CD4-positive, alpha-beta T cell treated with Interleukin-17A for 4 hours (primary cell): ENCODE measurements around the gene ESR2.
"Not testable (repeated sequence)": the region's sequence is repeated elsewhere in the genome, so short reads cannot be mapped to it uniquely, and the experiment has no call there.

ENCODE experiments used
- DNase-seq: peaks from one replicate; pipeline ENCODE4 v3.0.0-alpha.2; 2020; ENCODE audit warnings: mixed read lengths

The ESR2 gene

DNA sequence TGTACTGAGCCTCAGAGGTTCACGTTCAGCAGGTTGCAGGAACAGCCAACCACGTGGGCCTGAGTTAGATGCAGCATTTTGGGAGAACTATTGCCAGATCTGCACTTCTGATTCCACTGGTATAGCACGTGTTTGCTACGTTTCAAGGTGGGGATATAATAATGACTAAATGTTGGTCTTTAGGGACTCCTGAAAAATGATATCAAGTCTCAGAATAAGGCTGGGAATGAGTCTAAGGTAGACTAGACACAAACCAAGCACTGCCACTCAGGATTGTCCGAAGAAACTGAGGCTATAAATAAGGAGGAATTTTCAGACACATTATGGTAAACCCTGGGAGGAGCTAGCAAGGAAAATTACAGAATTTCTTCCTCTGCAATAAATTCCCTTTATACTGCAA, 98.1 kb downstream of the ESR2 start:
- no peak for DNase-seq

DNA sequence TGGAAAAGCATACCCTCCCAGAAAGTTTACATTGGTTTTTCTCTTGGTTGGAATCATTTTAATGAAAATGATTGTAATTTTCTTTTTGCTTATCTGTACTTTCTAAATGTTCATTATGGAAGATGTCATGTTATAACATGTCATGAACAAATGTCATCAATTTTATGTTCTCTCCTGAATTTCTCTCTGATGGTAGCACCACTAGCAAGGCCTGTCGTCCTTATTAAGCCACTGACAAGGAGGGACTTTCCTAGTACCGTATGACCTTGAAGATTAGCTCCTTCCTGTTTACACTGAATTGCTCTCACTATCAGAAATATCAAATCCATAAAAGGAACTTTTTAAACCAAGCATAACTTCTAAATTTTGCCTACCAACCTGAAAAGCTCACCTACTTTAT, 99.0 kb downstream of the ESR2 start:
- DNase-seq, result no peak

DNA sequence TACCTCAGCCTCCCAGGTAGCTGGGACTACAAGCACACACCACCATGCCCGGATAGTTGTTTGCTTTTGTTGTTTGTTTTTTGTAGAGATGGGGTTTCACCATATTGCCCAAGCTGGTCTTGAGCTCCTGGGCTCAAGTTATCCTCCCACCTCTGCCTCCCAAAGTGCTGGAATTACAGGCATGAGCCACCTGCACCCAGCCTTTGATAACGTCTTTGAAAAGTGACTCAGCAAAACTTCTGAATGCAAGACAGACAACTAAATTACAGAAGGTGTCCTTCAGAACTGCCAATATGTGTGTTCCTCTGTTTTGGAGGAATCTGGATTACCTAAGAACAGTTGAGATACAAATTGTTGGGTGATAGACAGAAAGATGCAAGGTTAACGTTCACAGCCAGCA, 99.8 kb downstream of the ESR2 start:
- no peak for DNase-seq

DNA sequence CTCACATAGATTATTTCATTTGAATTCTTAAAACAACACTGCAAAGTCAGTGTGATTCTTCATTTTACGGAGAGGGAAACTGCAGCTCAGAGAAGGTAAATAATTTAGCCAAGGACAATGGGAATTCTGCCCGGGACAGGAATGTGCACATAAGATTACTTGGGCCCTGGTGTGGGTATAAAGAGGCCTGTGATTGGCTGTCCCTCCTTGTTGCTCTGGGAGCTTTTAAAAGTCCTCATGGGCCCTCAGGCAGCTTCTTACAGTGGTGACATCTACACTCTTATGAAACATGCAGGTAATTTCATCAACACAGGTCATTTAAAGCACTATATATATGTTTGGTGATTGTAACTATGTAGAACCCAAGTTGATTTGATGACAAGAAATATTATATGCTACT, 100.3 kb downstream of the ESR2 start:
- no peak for DNase-seq

DNA sequence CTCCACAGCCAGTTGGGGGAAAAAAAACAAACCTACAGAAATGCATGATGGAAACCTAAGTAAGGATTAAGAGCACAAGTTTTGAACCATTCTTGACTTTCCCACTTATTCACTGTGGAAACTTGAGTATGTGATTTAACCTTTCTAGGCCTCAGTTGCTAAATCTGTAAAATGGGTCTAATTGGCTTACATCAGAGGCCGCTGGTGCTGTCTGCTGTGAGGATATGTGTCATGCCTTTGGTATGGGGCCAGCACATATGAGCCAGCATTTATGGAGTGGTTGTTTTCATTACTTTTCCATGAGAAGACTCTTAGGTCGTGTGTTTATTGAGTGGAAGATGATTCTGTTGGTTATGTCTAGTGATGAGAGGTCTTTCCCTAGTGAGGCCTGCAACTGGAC, 102.4 kb downstream of the ESR2 start:
- no peak for DNase-seq

DNA sequence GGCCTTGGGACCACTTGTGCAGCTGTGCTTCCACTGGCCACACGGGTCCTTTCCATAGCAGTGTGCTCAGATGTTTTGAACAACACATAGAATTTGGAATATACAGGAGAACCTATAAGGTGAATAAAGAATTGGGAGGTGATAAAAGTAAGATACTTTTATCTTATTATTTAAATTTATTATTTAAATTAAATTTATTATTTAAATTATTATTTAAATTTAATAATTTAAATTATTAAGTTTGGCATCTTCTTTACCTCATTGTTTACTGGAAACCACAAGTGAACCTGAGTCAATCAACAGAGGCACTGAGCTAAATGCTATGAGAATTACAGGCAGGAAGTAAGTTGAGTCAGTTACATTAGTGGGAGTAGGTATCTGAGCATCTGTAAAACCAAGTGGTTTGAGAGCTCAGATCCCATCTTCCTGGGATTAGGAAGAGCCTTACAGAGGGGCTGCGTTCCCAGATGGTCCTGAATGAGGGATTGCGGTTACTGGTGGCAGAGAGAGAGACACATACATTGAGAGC, 103.1 kb downstream of the ESR2 start:
- no peak for DNase-seq

DNA sequence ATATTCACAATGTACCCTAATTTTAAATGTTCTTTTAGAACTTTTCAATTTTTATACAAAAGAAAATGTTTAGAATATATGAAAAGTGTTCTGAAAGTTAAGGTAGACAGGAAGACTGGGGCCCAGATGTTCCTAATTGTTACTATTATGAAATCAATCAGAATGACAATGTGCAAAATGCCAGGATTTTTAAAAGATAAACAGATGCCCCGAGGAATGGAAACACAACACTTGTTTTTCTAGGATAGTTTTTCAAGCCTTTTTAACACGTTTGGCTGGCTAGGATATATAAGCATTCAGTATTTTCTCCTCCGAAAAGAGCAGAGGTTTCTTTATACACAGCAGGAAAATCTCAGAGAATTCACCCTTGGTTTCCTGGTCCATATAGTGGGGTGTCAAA, 106.8 kb downstream of the ESR2 start:
- no peak for DNase-seq

DNA sequence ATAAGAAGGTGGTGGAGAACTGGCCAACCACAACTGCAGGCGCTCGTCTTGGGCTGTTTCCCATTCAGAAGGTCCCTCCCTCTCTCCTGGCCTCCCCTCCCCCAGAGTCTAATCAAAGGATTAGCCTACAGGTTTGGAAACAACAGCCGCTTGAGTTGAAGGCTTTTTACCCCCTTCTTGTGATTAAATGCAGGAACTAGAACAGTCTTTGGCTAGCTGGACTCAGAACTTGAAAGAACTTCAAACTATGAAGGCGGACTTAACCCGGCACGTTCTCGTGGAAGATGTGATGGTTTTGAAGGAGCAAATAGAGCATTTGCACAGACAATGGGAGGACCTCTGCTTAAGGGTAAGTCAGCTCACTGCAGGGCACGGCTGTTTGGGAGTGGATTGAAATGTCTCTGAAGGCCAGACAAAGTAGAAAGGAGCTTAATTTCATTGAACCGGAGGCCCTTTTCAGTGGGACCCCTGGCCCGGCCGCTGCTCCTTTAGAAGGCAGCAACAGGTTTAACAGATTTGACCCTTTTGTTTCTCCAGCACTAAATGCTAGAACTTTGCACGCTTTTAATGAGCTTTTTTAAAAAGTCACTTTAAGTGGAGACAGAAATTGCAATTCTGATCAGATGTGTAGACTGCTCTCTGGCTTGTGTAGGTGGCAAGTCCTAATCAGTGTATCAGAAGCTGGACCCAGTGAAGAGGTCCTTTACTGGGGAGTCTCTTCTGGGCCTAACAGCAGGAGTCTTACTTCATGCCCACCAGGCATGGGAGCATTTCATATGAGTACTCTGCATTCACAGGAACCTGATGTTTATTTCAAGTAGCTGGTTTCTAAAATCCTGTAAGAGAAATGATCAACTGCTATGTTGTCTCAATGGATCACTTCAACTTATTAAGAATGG, 107.7 kb downstream of the ESR2 start:
- no peak for DNase-seq

DNA sequence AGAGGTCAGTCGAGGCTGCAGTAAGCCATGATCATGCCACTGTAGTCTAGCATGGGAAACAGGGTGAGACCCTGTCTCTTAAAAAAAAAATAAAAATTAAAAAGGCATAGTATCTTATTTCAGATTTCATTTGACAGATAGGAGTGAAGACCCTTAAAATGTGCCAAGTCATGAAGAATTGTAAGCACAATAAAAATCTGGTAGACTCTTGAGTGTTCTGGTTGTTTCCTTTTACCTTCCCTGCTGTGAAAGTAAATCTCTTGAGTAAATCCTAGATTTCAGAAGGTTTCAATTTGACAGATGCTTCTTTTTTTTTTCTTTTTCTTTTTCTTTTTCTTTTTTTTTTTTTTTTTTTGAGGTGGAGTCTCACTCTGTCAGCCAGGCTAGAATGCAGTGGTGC, 109.0 kb downstream of the ESR2 start:
- no peak for DNase-seq

DNA sequence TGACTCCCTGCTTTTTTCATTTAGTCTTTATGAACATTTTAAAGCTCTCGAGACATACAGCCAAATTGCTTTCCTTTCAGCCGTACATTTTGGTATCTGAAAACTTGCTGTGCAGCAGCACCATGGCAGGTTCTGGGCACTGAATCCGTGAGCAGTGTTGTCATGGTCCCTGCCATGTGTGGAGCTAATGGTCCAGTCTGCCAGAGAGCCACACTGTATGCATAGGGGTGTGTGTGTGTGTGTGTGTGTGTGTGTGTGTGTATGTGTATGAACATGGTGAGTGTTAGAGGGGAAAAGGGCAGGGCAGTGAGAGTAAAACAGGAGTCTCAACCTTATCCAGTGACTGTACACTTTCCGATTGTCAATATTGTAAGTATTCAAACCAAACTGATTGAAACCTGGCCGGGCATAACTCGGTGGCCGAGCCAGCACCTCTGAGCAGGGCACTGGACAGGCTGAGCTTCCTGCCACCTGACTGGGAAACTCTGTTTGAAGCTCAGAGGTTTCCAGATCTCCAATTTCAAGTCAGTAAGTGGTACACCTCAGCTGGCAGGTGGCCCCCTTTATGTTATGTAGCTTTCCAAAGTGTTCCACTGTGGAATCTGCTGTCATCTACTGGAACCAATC, 110.0 kb downstream of the ESR2 start:
- DNase-seq, result no peak

DNA sequence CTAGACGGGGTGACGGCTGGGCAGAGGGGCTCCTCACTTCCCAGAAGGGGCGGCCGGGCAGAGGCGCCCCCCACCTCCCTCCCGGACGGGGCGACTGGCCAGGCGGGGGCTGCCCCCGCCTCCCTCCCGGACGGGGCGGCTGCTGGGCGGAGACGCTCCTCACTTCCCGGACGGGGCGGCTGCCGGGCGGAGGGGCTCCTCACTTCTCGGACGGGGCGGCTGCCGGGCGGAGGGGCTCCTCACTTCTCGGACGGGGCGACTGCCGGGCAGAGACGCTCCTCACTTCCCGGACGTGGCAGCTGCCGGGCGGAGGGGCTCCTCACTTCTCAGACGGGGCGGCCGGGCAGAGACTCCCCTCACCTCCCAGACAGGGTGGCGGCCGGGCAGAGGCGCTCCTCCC, 111.3 kb downstream of the ESR2 start:
- DNase-seq, result not testable (repeated sequence)

DNA sequence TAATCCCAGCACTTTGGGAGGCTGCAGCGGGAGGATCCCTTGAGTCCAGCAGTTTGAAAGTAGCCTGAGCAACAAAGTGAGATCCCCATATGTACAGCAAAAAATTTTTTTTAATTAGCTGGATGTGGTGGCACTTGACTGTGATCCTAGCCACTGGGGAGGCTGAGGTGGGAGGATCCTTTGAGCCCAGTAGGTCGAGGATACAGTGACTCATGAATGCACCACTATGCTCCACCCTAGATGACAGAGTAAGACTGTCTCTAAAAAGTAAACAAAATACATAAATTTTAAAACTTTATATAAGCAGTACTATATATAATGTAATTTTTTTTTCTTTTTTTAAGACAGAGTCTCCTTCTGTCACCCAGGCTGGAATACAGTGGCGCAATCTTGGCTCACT, 115.4 kb downstream of the ESR2 start:
- peak; percentile 7 for DNase-seq

DNA sequence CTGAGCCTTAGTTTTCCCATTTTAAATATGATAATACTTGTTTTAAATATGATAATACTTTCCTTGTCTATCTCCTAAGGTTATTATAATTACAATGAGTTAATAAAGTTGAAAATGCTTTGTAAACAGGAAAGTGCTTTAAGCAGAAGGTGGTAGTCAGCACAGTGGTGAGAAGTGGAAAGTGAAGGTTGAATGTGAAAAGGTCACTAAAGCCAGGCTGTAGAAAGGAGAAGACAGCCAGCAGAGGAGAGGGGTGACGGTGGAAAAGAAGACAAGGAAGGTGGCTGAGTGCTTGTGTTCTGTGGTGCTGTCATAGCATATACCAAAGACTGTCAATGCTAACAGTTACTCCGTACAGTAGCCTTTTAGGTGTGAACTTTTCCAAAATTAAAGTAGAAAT, 117.8 kb downstream of the ESR2 start:
- DNase-seq, result no peak

DNA sequence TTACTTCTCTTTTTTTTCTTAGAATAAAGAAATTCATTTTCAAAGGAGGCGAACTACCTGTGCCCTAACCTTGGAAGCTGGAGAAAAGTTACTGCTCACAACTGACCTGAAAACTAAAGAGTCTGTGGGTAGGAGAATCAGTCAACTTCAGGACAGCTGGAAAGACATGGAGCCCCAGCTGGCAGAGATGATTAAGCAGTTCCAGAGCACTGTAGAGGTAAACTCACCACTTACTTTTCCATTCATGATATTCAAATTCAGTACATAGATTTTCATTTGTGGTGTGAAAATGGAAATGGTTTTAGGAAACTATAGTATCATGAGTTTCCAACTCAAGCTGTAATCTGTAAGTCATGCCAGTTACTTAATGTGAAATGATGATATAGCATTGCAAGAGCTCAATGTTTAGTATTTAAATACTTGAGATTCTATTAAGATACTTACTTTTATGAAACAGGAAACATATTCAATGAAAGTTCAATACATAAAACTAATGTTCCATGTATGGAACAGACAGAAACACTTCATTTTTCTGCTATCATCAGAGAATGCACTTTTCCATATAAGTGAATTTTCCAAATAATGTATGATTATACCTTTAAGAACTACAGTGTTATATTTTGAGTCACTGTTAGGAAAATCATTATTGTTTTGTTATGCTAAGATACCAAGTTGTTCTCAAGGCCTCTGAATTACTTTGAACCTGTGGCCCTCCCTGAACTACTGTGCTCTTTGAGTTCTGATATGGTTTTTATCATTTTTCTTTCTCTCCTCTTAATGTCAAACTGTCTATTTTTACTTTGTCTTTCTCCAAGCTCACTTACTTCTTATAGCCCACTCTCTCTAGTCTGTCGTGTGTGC, 119.0 kb downstream of the ESR2 start:
- DNase-seq, result no peak

DNA sequence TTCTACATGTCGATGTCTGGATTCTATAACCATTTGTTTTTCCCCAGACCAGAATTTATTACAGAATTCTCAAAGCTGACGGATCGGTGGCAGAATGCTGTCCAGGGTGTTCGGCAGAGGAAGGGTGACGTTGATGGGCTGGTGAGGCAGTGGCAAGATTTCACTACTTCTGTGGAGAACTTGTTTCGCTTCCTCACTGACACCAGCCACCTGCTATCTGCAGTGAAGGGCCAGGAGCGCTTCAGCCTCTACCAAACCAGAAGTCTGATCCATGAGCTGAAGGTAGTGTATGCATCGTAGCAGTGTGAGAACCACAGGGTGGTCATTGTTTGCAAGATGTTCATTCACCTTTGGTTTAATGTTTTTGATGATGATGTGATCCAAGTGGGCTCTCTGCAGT, 124.0 kb downstream of the ESR2 start:
- DNase-seq, result no peak

DNA sequence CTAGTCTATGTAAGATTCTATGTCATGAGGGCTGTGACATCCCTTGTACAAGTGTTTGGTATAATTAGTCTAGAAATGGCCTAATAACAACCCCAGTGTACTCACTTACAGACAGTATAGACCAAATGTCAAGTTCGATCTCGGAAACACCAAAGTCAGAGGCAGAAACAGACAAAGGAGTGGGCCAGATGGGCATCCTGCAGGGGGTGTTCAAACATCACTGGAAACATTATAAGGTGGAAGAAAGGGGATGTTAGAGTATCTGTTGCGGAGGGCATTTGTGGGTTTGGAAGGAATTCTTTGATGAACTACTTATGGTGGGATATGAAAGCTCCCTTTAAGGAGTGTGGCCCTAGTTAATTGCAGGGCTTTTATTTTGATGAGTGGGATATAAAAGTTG, 134.6 kb downstream of the ESR2 start:
- DNase-seq, result no peak

DNA sequence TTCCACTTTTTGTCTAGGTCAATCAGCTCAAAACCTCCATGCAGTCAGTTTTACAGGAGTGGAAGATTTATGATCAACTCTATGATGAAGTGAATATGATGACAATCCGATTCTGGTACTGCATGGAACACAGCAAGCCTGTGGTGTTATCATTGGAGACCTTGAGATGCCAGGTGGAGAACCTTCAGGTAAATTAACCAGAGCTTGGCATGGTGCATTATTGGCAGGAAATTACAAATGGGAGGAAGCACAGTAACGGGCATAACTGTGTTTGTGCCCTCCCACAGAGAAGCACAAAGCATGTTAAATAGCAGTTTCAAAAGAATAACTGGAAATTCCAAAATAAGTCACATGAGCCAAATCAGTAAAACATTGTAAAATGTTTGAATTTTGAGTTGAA, 135.6 kb downstream of the ESR2 start:
- DNase-seq, result no peak

DNA sequence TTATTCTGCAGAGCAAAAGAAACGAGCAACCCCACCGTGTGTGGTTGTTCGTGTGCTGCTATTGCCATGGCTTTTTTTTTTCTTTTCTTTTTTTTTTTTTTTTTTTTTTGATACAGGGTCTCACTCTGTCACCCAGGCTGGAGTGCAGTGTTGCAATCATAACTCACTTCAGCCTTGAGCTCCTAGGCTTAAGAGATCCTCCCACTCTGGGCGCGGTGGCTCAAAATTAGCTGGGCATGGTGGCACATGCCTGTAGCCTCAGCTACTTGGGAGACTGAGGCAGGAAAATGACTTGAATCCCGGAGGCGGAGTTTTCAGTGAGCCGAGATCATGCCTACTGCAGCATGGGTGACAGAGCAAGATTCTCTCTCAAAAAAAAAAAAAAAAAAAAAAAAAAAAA, 144.2 kb downstream of the ESR2 start:
- DNase-seq, result no peak

DNA sequence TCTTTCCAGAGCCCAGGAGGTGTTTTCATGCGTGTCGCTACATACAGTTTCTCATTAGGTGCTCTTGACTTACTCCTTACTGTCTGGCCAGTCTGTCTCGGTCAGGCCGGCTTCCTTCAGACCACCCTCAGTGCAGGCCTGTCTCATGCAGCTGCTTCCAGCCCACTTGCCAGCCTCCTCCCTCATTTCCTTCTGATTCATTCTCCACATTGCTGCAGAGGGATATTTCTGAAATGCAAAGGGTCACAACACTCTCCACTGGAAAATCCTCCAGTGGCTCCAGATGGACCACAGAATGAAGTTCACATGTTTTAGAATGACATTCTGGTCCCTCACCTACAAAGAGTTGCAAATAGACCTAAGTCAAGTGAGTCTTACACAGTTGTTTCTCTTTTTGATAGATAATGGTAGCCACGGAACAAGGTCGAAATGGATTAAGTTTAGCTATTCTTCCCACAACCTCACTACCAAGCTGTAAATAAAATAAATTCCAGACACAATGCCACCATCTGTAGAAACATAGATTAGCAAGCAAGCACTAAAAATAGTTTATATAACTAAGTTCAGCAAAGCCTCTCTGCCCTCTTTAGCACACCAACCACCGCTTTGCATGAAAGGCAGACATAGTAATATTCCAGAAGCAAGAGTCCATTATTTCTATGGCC, 146.9 kb downstream of the ESR2 start:
- DNase-seq, result no peak

DNA sequence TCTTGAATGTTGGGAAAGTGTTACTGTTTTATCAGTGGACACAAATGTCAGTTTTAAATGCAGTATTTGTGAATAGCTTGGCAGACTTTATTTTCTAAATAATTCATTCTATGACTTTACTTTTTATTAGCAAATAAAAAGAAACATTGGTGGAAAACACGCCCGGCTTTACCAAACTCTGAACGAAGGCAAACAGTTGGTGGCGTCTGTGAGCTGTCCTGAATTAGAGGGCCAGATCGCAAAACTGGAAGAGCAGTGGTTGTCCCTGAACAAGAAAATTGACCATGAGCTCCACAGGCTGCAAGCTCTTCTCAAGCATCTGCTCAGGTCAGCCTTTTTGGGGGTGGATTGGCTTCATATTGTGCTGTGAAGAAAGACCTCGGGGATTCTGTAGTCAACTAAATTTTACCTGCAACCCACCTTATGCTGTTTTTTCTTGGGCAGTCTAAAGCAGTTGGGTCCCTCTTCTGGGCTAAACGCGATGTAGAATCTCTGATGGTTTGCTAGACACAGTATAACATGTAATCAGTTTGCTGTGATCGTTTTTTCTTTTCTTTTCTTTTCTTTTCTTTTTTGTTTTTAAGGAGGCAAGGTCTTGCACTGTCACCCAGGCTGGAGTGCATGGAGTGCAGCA, 156.4 kb downstream of the ESR2 start:
- DNase-seq, result no peak

DNA sequence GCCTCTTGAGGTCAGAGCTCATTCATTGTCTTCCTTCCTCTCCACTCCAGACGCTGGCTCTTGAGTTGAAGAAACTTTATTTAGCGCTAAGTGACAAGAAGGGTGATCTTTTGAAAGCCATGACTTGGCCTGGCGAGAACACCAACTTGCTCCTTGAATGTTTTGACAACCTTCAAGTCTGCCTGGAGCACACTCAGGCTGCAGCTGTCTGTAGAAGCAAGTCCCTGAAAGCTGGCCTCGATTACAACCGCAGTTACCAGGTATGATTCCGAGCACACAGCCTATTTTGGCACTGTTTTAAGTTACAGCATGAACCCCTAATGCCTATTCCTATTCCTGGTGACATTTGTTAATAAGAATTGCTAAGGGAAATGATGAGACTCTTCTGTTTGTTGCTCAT, 167.6 kb downstream of the ESR2 start:
- no peak for DNase-seq

DNA sequence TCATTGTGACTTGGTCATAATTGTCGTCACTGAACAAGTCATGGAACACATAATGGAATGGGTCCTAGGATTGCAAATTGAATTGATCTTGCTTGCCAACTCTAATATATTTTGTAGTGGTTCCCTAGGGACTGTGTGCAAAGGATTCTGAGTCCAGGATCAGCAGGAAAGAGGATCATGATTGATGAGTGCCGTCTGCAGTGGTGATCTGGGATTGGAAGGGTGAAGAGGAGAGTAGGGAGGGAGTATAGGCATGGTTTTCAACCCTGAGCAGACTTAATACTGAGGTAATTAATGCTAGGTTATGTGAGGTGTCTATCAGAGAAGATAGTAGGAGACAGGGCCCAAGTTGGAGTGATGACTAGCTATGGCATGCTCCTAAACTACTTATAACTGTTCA, 168.9 kb downstream of the ESR2 start:
- no peak for DNase-seq
